HEK293 (cell line): ENCODE results near the gene PLEKHA6.

ENCODE experiments used
- CTCF ChIP-seq: fragments of 450-650 bp; formaldehyde crosslinking; IDR thresholded peaks from 2 replicates; pipeline ENCODE4 v1.5.1; 2016; ENCODE audit warnings: missing biosample characterization, missing genetic modification characterization
- SP2 ChIP-seq: fragments of 450-650 bp; formaldehyde crosslinking; IDR thresholded peaks from 2 replicates; pipeline ENCODE4 v1.5.1; 2016; ENCODE audit warnings: missing biosample characterization, missing genetic modification characterization
- ZFP41 ChIP-seq: fragments of 450-650 bp; formaldehyde crosslinking; IDR thresholded peaks from 2 replicates; pipeline ENCODE4 v1.5.1; 2016; ENCODE audit warnings: missing biosample characterization, missing genetic modification characterization, borderline replicate concordance
- ZNF146 ChIP-seq: fragments of 450-650 bp; formaldehyde crosslinking; IDR thresholded peaks from 2 replicates; pipeline ENCODE4 v1.5.1; 2016; ENCODE audit warnings: missing biosample characterization, missing genetic modification characterization
- ZNF155 ChIP-seq: fragments of 450-650 bp; formaldehyde crosslinking; IDR thresholded peaks from 2 replicates; pipeline ENCODE4 v1.5.1; 2016; ENCODE audit warnings: missing biosample characterization, missing genetic modification characterization
- ZNF24 ChIP-seq: fragments of 450-650 bp; formaldehyde crosslinking; IDR thresholded peaks from 2 replicates; pipeline ENCODE4 v1.5.1; 2016; ENCODE audit warnings: missing biosample characterization, missing genetic modification characterization
- ZNF292 ChIP-seq: fragments of 450-650 bp; formaldehyde crosslinking; IDR thresholded peaks from 2 replicates; pipeline ENCODE4 v1.5.1; 2016; ENCODE audit warnings: low read depth, missing biosample characterization, missing genetic modification characterization, borderline replicate concordance
- ZNF48 ChIP-seq: fragments of 450-650 bp; formaldehyde crosslinking; IDR thresholded peaks from 2 replicates; pipeline ENCODE4 v1.5.1; 2016; ENCODE audit warnings: missing biosample characterization, missing genetic modification characterization
- ZNF707 ChIP-seq: fragments of 450-650 bp; formaldehyde crosslinking; IDR thresholded peaks from 2 replicates; pipeline ENCODE4 v1.5.1; 2016; ENCODE audit warnings: missing biosample characterization, missing genetic modification characterization
- ZNF768 ChIP-seq: fragments of 450-650 bp; formaldehyde crosslinking; IDR thresholded peaks from 2 replicates; pipeline ENCODE4 v1.5.1; 2018; ENCODE audit warnings: missing biosample characterization, mild to moderate bottlenecking, missing genetic modification characterization
- ZNF791 ChIP-seq: fragments of 450-650 bp; formaldehyde crosslinking; IDR thresholded peaks from 2 replicates; pipeline ENCODE4 v1.5.1; 2016; ENCODE audit warnings: missing biosample characterization, missing genetic modification characterization
- TF ChIP-seq, protein P1 (sequence below): sonication (generic); formaldehyde crosslinking; IDR thresholded peaks from 2 replicates; pipeline ENCODE4 v1.8.1; 2022; ENCODE audit warnings: mild to moderate bottlenecking, moderate library complexity, missing genetic modification reagents

DNA sequence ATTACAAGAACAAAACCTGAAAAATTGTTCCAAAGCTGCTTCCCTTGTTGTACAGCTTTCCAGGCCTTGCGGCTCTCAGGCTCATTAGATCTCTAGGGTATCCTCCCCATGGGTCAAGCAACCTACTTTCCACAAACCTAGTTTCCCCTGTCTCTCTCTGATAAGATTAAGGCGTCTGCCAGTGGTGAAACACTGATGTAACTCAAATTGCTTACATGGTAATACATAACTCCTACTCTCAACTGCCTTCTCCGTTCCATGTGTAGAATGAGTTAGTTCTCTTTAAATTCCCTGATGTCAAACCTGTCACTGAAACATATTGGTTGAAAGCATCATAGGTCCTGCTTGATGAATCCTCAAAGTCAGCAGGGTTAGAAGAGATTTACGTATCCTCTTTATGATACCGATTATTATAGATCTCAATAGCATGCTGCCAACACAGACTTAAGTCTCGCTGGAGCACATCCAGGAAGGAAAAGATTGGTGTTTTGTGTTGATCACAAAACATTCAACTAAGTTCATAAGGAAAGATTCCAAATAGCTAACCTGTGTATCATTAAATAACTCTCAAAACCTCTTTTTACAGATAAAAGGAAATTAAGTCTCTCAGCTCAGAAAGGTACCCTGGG is 41.3 kb upstream of the PLEKHA6 start:
- TF ChIP-seq ZNF292 (tag by site-specific recombination), result no peak
- TF ChIP-seq CTCF, result no peak
- no peak for TF ChIP-seq ZNF24 (tag by site-specific recombination)
- no peak for TF ChIP-seq ZNF48
- TF ChIP-seq ZNF791 (tag by site-specific recombination), result no peak
- TF ChIP-seq ZNF768 (tag by site-specific recombination), result no peak
- no peak for TF ChIP-seq ZFP41 (tag by site-specific recombination)
- no peak for TF ChIP-seq ZNF155 (tag by site-specific recombination)
- TF ChIP-seq, protein P1, sequence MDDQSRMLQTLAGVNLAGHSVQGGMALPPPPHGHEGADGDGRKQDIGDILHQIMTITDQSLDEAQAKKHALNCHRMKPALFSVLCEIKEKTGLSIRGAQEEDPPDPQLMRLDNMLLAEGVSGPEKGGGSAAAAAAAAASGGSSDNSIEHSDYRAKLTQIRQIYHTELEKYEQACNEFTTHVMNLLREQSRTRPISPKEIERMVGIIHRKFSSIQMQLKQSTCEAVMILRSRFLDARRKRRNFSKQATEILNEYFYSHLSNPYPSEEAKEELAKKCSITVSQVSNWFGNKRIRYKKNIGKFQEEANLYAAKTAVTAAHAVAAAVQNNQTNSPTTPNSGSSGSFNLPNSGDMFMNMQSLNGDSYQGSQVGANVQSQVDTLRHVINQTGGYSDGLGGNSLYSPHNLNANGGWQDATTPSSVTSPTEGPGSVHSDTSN (CRISPR knock-in tag), result no peak
- TF ChIP-seq ZNF146 (tag by site-specific recombination), result no peak
- TF ChIP-seq SP2 (tag by site-specific recombination), result no peak
- TF ChIP-seq ZNF707, result no peak
